GM23248 (cell line): ENCODE results near the gene RTP2. TPM values are rescaled to one million over a fixed set of nuclear protein-coding genes. Genes with fewer than 3 reads are reported as not detected.

Source experiments
- DNase-seq: peaks from one replicate; pipeline ENCODE4 v3.0.0-alpha.2; 2015
- H2AFZ ChIP-seq: fragments of 200-600 bp; sonication (generic); 2 replicates; pipeline ENCODE4 v1.6.1; 2016; ENCODE audit warnings: antibody characterized with exemption
- H3F3A ChIP-seq: fragments of 200-600 bp; sonication (generic); 2 replicates; pipeline ENCODE4 v1.6.1; 2016; ENCODE audit warnings: mild to moderate bottlenecking, antibody characterized with exemption, mixed run types; ENCODE audit not compliant: insufficient read depth
- H3K27ac ChIP-seq: fragments of 200-600 bp; sonication (generic); 2 replicates; pipeline ENCODE4 v1.5.1; 2016; ENCODE audit warnings: mild to moderate bottlenecking
- H3K27me3 ChIP-seq: fragments of 200-600 bp; sonication (generic); replicated peaks from 2 replicates; pipeline ENCODE4 v1.6.1; 2016; ENCODE audit warnings: mild to moderate bottlenecking; ENCODE audit not compliant: insufficient read depth
- H3K36me3 ChIP-seq: fragments of 200-600 bp; sonication (generic); 2 replicates; pipeline ENCODE4 v1.6.1; 2016; ENCODE audit warnings: low read depth, mild to moderate bottlenecking
- H3K4me1 ChIP-seq: fragments of 200-600 bp; sonication (generic); 2 replicates; pipeline ENCODE4 v1.6.1; 2016; ENCODE audit warnings: mild to moderate bottlenecking; ENCODE audit not compliant: insufficient read depth
- H3K4me2 ChIP-seq: fragments of 200-600 bp; sonication (generic); one replicate; pipeline ENCODE4 v1.6.1; 2016; ENCODE audit warnings: mild to moderate bottlenecking; ENCODE audit not compliant: unreplicated experiment
- H3K4me3 ChIP-seq: fragments of 200-600 bp; sonication (generic); 2 replicates; pipeline ENCODE4 v1.5.1; 2016; ENCODE audit warnings: mild to moderate bottlenecking
- H3K79me2 ChIP-seq: fragments of 200-600 bp; sonication (generic); 2 replicates; pipeline ENCODE4 v1.6.1; 2016; ENCODE audit warnings: mild to moderate bottlenecking; ENCODE audit not compliant: insufficient read depth
- H3K9ac ChIP-seq: fragments of 200-600 bp; sonication (generic); 2 replicates; pipeline ENCODE4 v1.6.1; 2016; ENCODE audit warnings: mild to moderate bottlenecking
- H3K9me2 ChIP-seq: fragments of 200-600 bp; sonication (generic); 2 replicates; pipeline ENCODE4 v1.6.1; 2016; ENCODE audit warnings: mixed run types, mild to moderate bottlenecking, moderate library complexity; ENCODE audit not compliant: insufficient read depth
- H3K9me3 ChIP-seq: fragments of 200-600 bp; sonication (generic); one replicate; pipeline ENCODE4 v1.6.1; 2017; ENCODE audit warnings: low read depth
- H4K20me1 ChIP-seq: fragments of 200-600 bp; sonication (generic); 2 replicates; pipeline ENCODE4 v1.6.0; 2016; ENCODE audit not compliant: insufficient read depth
- EZH2 ChIP-seq: fragments of 200-600 bp; sonication (generic); IDR thresholded peaks from 2 replicates; pipeline ENCODE4 v1.6.1; 2018; ENCODE audit warnings: antibody characterized with exemption, mild to moderate bottlenecking; ENCODE audit not compliant: insufficient read depth, poor library complexity, severe bottlenecking
- EZH2phosphoT487 ChIP-seq: fragments of 200-600 bp; sonication (generic); IDR thresholded peaks from 2 replicates; pipeline ENCODE4 v1.6.1; 2018; ENCODE audit warnings: antibody characterized with exemption, moderate library complexity, mild to moderate bottlenecking, low read depth; ENCODE audit not compliant: insufficient read depth
- WGBS, 2 experiments: methylation state at CpG; one replicate each; pipeline ENCODE4 v1.1.6; 2015 to 2017; ENCODE audit warnings: low lambda C conversion rate in 2 of 2, low coverage in 1 of 2; ENCODE audit errors: missing lambda C conversion rate in 2 of 2; 5-methylcytosine and 5-hydroxymethylcytosine counted together
- in situ Hi-C: fragments of 300-500 bp; cut with MboI; formaldehyde crosslinking; loops from 2 replicates; pipeline ENCODE4 v1.15.0; 2020
- polyA plus RNA-seq: library from polyadenylated mRNA; unstranded; fragments of >200 nt; fragmentation: Nextera tagmentation; extraction: Ambion mirVana; gene quantifications from 2 replicates; pipeline ENCODE4 v1.2.1, GENCODE V29; 2016
- total RNA-seq: library from RNA; depleted of rRNA; stranded (reverse); fragments of >200 nt; shearing (Covaris generic); gene quantifications from 2 replicates; pipeline ENCODE4 v1.2.3, GENCODE V29; 2014

Gene RTP2
- total and polyA plus RNA-seq, 2 experiments from 2014 or later, result not detected

DNA sequence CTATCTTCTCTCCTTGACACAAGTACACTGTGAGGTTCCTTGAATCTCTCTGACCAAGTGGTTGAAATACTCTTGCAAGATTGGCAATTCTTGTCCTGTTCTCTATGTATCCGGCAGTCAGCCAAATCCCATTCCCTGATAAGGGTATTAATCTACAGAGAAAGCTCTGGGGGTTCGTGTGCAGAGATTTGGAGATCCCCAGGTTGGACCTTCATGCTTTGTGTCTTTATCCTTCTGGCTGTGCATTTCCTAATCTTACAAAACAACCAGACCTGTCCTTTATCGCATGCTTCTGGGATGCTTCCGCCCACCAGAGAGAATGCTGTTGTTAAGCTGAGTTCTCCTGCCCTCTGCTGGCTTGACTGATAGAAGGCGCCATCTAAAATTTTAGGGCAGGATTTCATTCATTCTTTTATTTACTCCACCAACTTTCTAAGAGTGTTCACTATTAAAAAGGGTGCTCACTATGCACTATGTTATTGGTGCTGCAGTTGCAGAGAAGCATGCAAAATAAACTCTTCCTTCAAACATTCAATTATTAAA is 23.6 kb downstream of the RTP2 start:
- H3K4me2 ChIP-seq, result no peak overlapping the region
- no peaks in the 10 kb centered on the region for H3F3A ChIP-seq
- H3K9me2 ChIP-seq, result no peaks in the 10 kb centered on the region
- H3K4me3 ChIP-seq, result no peak overlapping the region
- no peak for TF ChIP-seq EZH2phosphoT487
- TF ChIP-seq EZH2, result no peak
- no peaks in the 10 kb centered on the region for H4K20me1 ChIP-seq
- no peaks in the 10 kb centered on the region for H3K9me3 ChIP-seq
- peaks cover 6% of the 10 kb centered on the region for H3K4me1 ChIP-seq
- in situ Hi-C loops, result loop anchor here (5.0 to 25.0 kb wide), 2 partner anchors 361 to 841 kb away; partner anchors contain the start of gene ADIPOQ
- peaks cover 7% of the 10 kb centered on the region for H3K27me3 ChIP-seq
- no peak overlapping the region for H2AFZ ChIP-seq
- no peak overlapping the region for H3K27ac ChIP-seq
- H3K9ac ChIP-seq, result no peak overlapping the region
- DNase-seq, result peak; percentile 86
- H3K36me3 ChIP-seq, result no peaks in the 10 kb centered on the region
- H3K79me2 ChIP-seq, result no peaks in the 10 kb centered on the region
- 38 to 39% methylated on average over 5 of the region's 5 CpGs for WGBS, 2 experiments

DNA sequence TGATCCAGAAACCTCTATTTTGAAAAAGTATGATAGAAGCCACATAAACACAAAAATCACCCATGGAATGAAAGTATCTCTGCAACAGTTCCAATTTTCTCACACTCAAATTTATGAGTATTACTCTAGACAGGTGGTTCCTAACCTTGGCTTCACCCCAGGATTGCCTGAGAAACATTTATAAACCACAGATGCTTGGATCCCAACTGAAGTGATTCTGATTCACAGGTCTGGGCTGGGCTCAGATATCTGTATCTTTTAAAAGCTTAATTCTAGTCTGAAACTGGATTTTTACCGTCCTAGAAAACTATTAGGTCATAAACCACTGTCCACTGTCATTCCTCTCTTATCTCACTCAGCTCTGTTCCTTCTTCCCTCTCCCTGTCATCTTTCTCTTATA is 24.8 kb downstream of the RTP2 start:
- Histone ChIP-seq H3F3A (no peaks in the 10 kb centered on the region), H3K79me2 (no peaks in the 10 kb centered on the region), H3K4me2 (no peak overlapping the region), H3K9ac (no peak overlapping the region), H4K20me1 (no peaks in the 10 kb centered on the region), H3K9me3 (no peaks in the 10 kb centered on the region), H2AFZ (no peak overlapping the region), H3K4me3 (no peak overlapping the region), H3K27ac (no peak overlapping the region), H3K36me3 (no peaks in the 10 kb centered on the region), H3K9me2 (no peaks in the 10 kb centered on the region), H3K4me1 (peaks cover 6% of the 10 kb centered on the region), H3K27me3 (peaks cover 14% of the 10 kb centered on the region)
- TF ChIP-seq EZH2phosphoT487, result no peak
- no peak for TF ChIP-seq EZH2
- in situ Hi-C loops, result loop anchor here (5.0 to 25.0 kb wide), 2 partner anchors 360 to 840 kb away; partner anchors contain the start of gene ADIPOQ
- whole genome bisulfite sequencing, 2 experiments, result 54 to 61% methylated on average over 1 of the region's 1 CpG
- no peak for DNase-seq

DNA sequence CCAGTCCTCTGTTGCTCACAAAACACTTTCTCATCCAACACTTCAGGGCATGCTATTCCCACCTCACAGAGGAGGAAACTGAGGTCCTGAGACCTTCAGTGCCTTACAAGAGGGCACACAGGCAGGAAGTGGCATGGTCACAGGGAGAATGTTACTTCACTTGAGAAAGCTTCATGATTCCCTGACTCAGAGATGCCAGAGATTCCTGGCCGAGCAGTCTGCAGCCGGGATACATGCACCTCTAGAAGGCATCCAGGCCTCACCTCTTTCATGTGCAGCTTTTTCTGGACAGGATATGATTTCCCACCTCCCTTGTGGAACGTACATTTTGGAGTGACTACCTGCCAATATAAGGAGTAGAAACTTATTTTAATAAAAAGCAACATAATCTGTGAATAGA is 29.3 kb downstream of the RTP2 start:
- H3K27ac ChIP-seq, result no peak overlapping the region
- H3K4me3 ChIP-seq, result no peak overlapping the region
- 42 to 45% methylated on average over 3 of the region's 3 CpGs for WGBS, 2 experiments
- no peaks in the 10 kb centered on the region for H3K9me2 ChIP-seq
- no peak for TF ChIP-seq EZH2phosphoT487
- TF ChIP-seq EZH2, result no peak
- no peaks in the 10 kb centered on the region for H3K9me3 ChIP-seq
- H3K36me3 ChIP-seq, result no peaks in the 10 kb centered on the region
- no peaks in the 10 kb centered on the region for H3K79me2 ChIP-seq
- H2AFZ ChIP-seq, result no peak overlapping the region
- no peaks in the 10 kb centered on the region for H3F3A ChIP-seq
- H3K4me2 ChIP-seq, result no peak overlapping the region
- peaks cover 38% of the 10 kb centered on the region for H3K27me3 ChIP-seq
- DNase-seq, result peak; percentile 38
- no peaks in the 10 kb centered on the region for H3K4me1 ChIP-seq
- no peak overlapping the region for H3K9ac ChIP-seq
- no peaks in the 10 kb centered on the region for H4K20me1 ChIP-seq
- in situ Hi-C loops, result no loop called here

DNA sequence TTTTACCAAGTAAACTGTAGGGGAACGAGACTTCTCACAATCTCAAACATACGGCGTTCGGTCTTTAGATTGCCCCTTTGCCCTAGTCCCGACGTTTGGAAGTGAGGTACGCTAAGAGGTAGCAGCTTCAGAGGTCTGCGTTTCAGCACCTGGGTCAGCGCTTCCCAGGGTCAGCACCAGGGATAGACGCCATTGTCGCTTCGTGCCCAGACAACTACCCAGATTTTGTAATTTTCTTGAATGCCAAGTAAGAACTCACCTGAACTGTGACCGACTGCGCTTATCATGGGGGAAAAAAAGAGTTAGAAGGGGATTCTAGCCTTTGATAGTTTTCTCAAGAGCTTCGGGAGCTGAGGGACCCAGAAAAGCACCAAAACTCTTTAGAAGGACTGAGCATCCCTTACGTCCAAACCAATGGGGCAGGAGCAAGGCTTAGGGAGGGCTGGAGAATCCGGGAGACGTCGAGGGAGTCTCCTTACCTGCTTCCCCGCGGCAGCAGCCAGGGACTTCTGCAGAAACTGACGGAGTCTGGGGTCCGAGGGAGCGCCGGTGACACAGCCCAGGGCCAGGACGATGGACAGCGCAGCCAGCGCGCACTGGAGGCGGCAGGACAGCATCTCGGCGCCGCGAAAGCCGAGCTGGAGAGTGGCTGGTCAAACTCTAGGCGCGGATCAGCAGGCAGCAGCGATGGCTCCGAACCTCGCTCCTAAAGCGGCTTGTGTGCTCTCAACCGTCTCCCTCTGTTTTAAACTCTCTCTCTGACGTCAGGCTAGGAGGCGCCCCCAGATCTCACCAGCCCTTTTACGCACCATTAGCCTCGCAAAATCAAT is 32.5 kb downstream of the RTP2 start, which contains the start of gene SST:
TSS of gene SST (minus strand) at position 720 of the 830 bp plus-strand sequence. CDS start at position 617, 103 bp downstream.
- no peak within 1 kb of the TSS for H3K4me2 ChIP-seq
- H3K4me1 ChIP-seq, result no peaks in the 10 kb centered on the region
- H3K9ac ChIP-seq, result no peak within 1 kb of the TSS
- no peaks in the 10 kb centered on the region for H3K9me2 ChIP-seq
- H4K20me1 ChIP-seq, result no peaks in the 10 kb centered on the region
- peaks cover 57% of the 10 kb centered on the region for H3K27me3 ChIP-seq
- no peak for TF ChIP-seq EZH2
- TF ChIP-seq EZH2phosphoT487, result no peak
- H3K36me3 ChIP-seq, result no peaks in the 10 kb centered on the region
- WGBS, 2 experiments, result 10% methylated on average over 43 to 46 of the region's 46 CpGs
- DNase-seq, result peak; percentile 70
- H3K27ac ChIP-seq, result no peak within 1 kb of the TSS
- in situ Hi-C loops, result no loop called here
- H3K79me2 ChIP-seq, result no peaks in the 10 kb centered on the region
- no peak within 1 kb of the TSS for H3K4me3 ChIP-seq
- no peak within 1 kb of the TSS for H2AFZ ChIP-seq
- H3K9me3 ChIP-seq, result no peaks in the 10 kb centered on the region
- no peaks in the 10 kb centered on the region for H3F3A ChIP-seq
